Vagina (tissue), 2 donors: ENCODE results near the gene ALG12.

ENCODE experiments used
- POLR2A ChIP-seq, 2 donors: fragments of 450-650 bp; IDR thresholded peaks; one replicate each; pipeline ENCODE4 v1.6.1; 2017; ENCODE audit warnings: antibody characterized with exemption in 2 of 2, mild to moderate bottlenecking in 2 of 2, moderate library complexity in 2 of 2
- POLR2AphosphoS5 ChIP-seq, 2 donors: sonication (generic); formaldehyde crosslinking; IDR thresholded peaks; one replicate each; pipeline ENCODE4 v1.9.0; 2017; ENCODE audit warnings: antibody characterized with exemption in 2 of 2, mild to moderate bottlenecking in 2 of 2, low read depth in 1 of 2; ENCODE audit not compliant: insufficient read depth in 1 of 2

DNA sequence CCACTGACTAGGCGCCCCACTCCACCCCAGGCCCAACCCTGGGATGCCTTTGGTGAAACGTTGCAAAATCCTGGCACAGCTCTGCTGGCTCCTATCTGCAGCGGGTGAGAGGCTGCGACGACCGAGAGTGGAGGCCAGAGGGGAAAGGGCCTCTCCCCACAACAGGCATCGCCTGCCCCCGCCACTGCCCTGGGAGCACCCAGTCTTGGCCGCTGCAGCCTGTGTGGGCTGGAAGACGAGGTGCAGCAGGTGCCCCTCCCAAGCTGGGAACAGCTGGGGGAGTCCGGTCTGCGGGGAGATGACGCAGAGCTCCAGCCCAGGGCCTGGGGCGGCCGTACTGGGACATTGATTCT lies 38.2 kb upstream of the ALG12 start:
- TF ChIP-seq POLR2AphosphoS5 (IDR thresholded peaks at IDR 0.05; ENCODE audit: insufficient read depth in 1 of 2, low read depth in 1 of 2) (no peak), POLR2A (IDR thresholded peaks at IDR 0.05) (no peak)
